ENCODE results near the gene STON1. TPM values are rescaled to one million over a fixed set of nuclear protein-coding genes. Genes with fewer than 3 reads are reported as not detected.

STON1 gene
- total and polyA plus RNA-seq, 8 donors: 5.5 to 116 (median 23.5) TPM

DNA sequence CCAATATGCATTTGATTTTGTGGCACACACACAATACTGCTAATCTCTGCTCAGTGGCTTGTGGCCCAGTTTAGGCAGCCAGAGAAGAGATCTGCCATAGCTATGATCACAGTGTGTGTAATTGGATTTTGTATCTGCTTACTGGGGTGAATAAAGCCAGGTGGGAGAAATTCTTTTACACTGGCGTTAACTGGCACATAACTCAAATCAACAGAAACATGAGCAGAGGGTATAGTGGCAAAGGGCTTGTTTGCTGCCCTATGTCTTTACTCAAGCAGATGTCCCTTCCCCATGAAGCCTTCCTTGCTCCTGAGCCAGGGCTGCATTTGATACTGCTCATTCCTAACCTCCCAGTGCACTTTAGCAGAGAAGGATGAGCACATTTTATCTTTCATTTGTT is 28.5 kb downstream of the STON1 start:
- WGBS, 5 donors: 82 to 100% (median 86%) methylated on average over 1 of the region's 1 CpG
- H3K4me1 ChIP-seq: peaks cover 0 to 13% (median 5%) of the 10 kb centered on the region in 4 donors
- DNase-seq: no peak

GRCh38 chr2:48560546-48561209 is 30.7 kb downstream of the STON1 start:
- intact Hi-C loops (cut with DNase I; ENCODE audit: low total_unique reads): no loop called here
- DNase-seq: peak in 1 of 2 donors; percentile 22
- 59 to 70% (median 61%) methylated on average over 4 to 5 of the region's 5 CpGs for WGBS, 5 donors
- TF ChIP-seq POLR2A (IDR thresholded peaks at IDR 0.05): no peak
- TF ChIP-seq, protein P1, sequence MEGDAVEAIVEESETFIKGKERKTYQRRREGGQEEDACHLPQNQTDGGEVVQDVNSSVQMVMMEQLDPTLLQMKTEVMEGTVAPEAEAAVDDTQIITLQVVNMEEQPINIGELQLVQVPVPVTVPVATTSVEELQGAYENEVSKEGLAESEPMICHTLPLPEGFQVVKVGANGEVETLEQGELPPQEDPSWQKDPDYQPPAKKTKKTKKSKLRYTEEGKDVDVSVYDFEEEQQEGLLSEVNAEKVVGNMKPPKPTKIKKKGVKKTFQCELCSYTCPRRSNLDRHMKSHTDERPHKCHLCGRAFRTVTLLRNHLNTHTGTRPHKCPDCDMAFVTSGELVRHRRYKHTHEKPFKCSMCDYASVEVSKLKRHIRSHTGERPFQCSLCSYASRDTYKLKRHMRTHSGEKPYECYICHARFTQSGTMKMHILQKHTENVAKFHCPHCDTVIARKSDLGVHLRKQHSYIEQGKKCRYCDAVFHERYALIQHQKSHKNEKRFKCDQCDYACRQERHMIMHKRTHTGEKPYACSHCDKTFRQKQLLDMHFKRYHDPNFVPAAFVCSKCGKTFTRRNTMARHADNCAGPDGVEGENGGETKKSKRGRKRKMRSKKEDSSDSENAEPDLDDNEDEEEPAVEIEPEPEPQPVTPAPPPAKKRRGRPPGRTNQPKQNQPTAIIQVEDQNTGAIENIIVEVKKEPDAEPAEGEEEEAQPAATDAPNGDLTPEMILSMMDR (IDR thresholded peaks at IDR 0.05): no peak
- Histone ChIP-seq H3K36me3 (no peaks in the 10 kb centered on the region), H3K27ac (peak overlapping the region in 2 of 5 donors; percentile 3 to 16), H3K4me3 (no peak overlapping the region), H3K27me3 (no peaks in the 10 kb centered on the region), H3K4me1 (peaks cover 0 to 10% (median 3%) of the 10 kb centered on the region in 4 donors), H3K9me3 (no peaks in the 10 kb centered on the region)

More for the DNA sequence above, 28.5 kb downstream of the STON1 start:
- H3K4me3 ChIP-seq: no peak overlapping the region
- H3K9me3 ChIP-seq: no peaks in the 10 kb centered on the region
- no peak overlapping the region for H3K27ac ChIP-seq
- no peak for TF ChIP-seq EP300 (IDR thresholded peaks at IDR 0.05)
- TF ChIP-seq POLR2AphosphoS5 (IDR thresholded peaks at IDR 0.05): no peak
- no peak for TF ChIP-seq POLR2A (IDR thresholded peaks at IDR 0.05)
- TF ChIP-seq, protein P1 (IDR thresholded peaks at IDR 0.05): no peak
- no peaks in the 10 kb centered on the region for H3K27me3 ChIP-seq
- H3K36me3 ChIP-seq: no peaks in the 10 kb centered on the region
- intact Hi-C loops (cut with DNase I; ENCODE audit: low total_unique reads): no loop called here

GRCh38 chr2:48562281-48562680 is 32.3 kb downstream of the STON1 start:
- 91 to 97% (median 95%) methylated on average over 4 of the region's 4 CpGs for WGBS, 5 donors
- Histone ChIP-seq H3K4me1 (peaks cover 0 to 18% (median 8%) of the 10 kb centered on the region in 4 donors), H3K27ac (no peak overlapping the region), H3K36me3 (no peaks in the 10 kb centered on the region), H3K9me3 (no peaks in the 10 kb centered on the region), H3K27me3 (no peaks in the 10 kb centered on the region), H3K4me3 (no peak overlapping the region)
- no peak for DNase-seq
- TF ChIP-seq, protein P1 (IDR thresholded peaks at IDR 0.05): no peak
- no peak for TF ChIP-seq EP300 (IDR thresholded peaks at IDR 0.05)
- no peak for TF ChIP-seq POLR2A (IDR thresholded peaks at IDR 0.05)
- no peak for TF ChIP-seq POLR2AphosphoS5 (IDR thresholded peaks at IDR 0.05)
- intact Hi-C loops (cut with DNase I; ENCODE audit: low total_unique reads): no loop called here

DNA sequence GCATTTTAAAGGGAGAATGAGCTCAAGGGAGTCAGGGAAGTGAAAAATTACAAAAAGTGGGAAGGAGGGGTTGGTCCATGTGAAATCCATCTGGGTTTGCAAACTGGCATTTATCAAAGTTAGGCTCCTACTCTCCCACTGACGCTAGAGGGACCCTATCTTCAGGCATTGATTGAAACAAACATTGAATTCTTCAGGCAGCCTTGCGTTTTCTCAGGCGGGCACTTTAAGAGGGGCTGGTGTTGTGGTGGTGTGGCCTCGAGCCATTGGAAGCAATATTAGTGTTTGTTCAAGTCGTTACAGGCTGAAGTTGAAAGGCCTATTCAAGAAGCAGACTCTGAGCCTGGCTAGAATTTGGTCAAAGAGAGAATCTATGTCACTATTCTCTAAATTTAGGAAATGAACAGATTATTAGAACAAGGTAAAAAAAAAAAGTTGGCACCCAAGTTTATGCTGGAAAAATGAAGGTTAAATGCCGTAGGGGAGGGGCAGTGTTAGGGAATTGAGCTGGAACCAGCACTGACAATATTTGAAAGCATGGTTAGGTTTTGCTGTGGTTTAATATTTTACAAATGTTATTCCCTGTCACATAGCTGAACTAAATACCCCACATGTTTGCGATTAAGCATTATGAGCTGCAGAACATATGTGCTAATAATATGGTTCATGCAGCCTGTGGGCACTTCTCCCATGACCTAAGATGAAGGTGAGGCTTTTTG is 36.8 kb downstream of the STON1 start:
- peak overlapping the region in 2 of 5 donors; percentile 45 for H3K27ac ChIP-seq
- WGBS, 5 donors: 26 to 34% (median 29%) methylated on average over 7 of the region's 7 CpGs
- H3K36me3 ChIP-seq: no peaks in the 10 kb centered on the region
- intact Hi-C loops (cut with DNase I; ENCODE audit: low total_unique reads): no loop called here
- no peaks in the 10 kb centered on the region for H3K27me3 ChIP-seq
- peak in 1 of 2 donors; percentile 63 for DNase-seq
- H3K9me3 ChIP-seq: no peaks in the 10 kb centered on the region
- peaks cover 0 to 37% (median 14%) of the 10 kb centered on the region in 4 donors for H3K4me1 ChIP-seq
- no peak overlapping the region for H3K4me3 ChIP-seq
- TF ChIP-seq POLR2AphosphoS5 (IDR thresholded peaks at IDR 0.05) (no peak), EP300 (IDR thresholded peaks at IDR 0.05) (no peak), POLR2A (IDR thresholded peaks at IDR 0.05) (no peak)
- TF ChIP-seq, protein P1 (IDR thresholded peaks at IDR 0.05): no peak
